H9 (cell line): Measurements from ENCODE around the gene ZNF467. TPM values are rescaled to one million over a fixed set of nuclear protein-coding genes. Genes with fewer than 3 reads are reported as not detected.

Experiments
- DNase-seq: peaks from one replicate; pipeline ENCODE4 v3.0.0-alpha.2; 2017
- H2AFZ ChIP-seq: one replicate; pipeline ENCODE4 v1.6.1; 2013; ENCODE audit warnings: mild to moderate bottlenecking, low read length, control low read depth, moderate library complexity
- H2AK5ac ChIP-seq: 2 replicates; pipeline ENCODE4 v1.6.1; 2013; ENCODE audit warnings: low read length, control low read depth, mixed read lengths; ENCODE audit not compliant: insufficient read length
- H2BK120ac ChIP-seq: one replicate; pipeline ENCODE4 v1.6.1; 2013; ENCODE audit warnings: low read depth, mild to moderate bottlenecking, low read length, control low read depth, inconsistent platforms; ENCODE audit not compliant: poor library complexity, severe bottlenecking
- H2BK12ac ChIP-seq: 2 replicates; pipeline ENCODE4 v1.6.1; 2013; ENCODE audit warnings: low read length, control low read depth, mixed read lengths, low read depth; ENCODE audit not compliant: insufficient read length
- H2BK15ac ChIP-seq: 2 replicates; pipeline ENCODE4 v1.6.1; 2013; ENCODE audit warnings: low read depth, low read length, control low read depth
- H2BK20ac ChIP-seq: one replicate; pipeline ENCODE4 v1.6.1; 2013; ENCODE audit warnings: low read depth, mild to moderate bottlenecking, low read length, control low read depth, inconsistent platforms; ENCODE audit not compliant: poor library complexity, severe bottlenecking
- H2BK5ac ChIP-seq: 2 replicates; pipeline ENCODE4 v1.6.1; 2013; ENCODE audit warnings: low read length, control low read depth, mixed read lengths; ENCODE audit not compliant: insufficient read length
- H3K14ac ChIP-seq: 2 replicates; pipeline ENCODE4 v1.6.1; 2013; ENCODE audit warnings: low read length, control low read depth; ENCODE audit not compliant: insufficient read depth
- H3K18ac ChIP-seq: 2 replicates; pipeline ENCODE4 v1.6.1; 2013; ENCODE audit warnings: low read depth, mild to moderate bottlenecking, mixed read lengths, low read length, control low read depth; ENCODE audit not compliant: insufficient read length
- H3K23ac ChIP-seq: 2 replicates; pipeline ENCODE4 v1.6.1; 2013; ENCODE audit warnings: low read length, control low read depth, mixed read lengths, low read depth; ENCODE audit not compliant: insufficient read length
- H3K23me2 ChIP-seq: 2 replicates; pipeline ENCODE4 v1.6.1; 2013; ENCODE audit warnings: low read depth, mild to moderate bottlenecking, mixed read lengths, low read length, control low read depth; ENCODE audit not compliant: insufficient read length, poor library complexity, severe bottlenecking
- H3K27ac ChIP-seq: 2 replicates; pipeline ENCODE4 v1.5.1; 2013; ENCODE audit warnings: low read length, control low read depth, mixed read lengths, low read depth; ENCODE audit not compliant: insufficient read length
- H3K27me3 ChIP-seq: 2 replicates; pipeline ENCODE4 v1.6.1; 2013; ENCODE audit warnings: low read length, control low read depth, inconsistent platforms; ENCODE audit not compliant: insufficient read depth
- H3K4ac ChIP-seq: 2 replicates; pipeline ENCODE4 v1.6.1; 2013; ENCODE audit warnings: low read depth, mild to moderate bottlenecking, control low read depth, inconsistent platforms, low read length, moderate library complexity
- H3K4me1 ChIP-seq: 2 replicates; pipeline ENCODE4 v1.6.1; 2013; ENCODE audit warnings: low read length, control low read depth, inconsistent platforms; ENCODE audit not compliant: insufficient read depth
- H3K4me2 ChIP-seq: 2 replicates; pipeline ENCODE4 v1.6.1; 2013; ENCODE audit warnings: low read length, control low read depth, mixed read lengths; ENCODE audit not compliant: insufficient read length, insufficient read depth
- H3K56ac ChIP-seq: 2 replicates; pipeline ENCODE4 v1.6.1; 2013; ENCODE audit warnings: low read depth, mild to moderate bottlenecking, mixed read lengths, low read length, control low read depth; ENCODE audit not compliant: insufficient read length
- H3K79me1 ChIP-seq: 2 replicates; pipeline ENCODE4 v1.6.1; 2013; ENCODE audit warnings: low read depth, mild to moderate bottlenecking, moderate library complexity, low read length, control low read depth, inconsistent platforms; ENCODE audit not compliant: insufficient read depth, poor library complexity, severe bottlenecking
- H3K79me2 ChIP-seq: 2 replicates; pipeline ENCODE4 v1.6.1; 2013; ENCODE audit warnings: low read length, control low read depth, inconsistent platforms; ENCODE audit not compliant: insufficient read depth
- H3K9ac ChIP-seq: 2 replicates; pipeline ENCODE4 v1.6.1; 2013; ENCODE audit warnings: low read length, control low read depth, mixed read lengths; ENCODE audit not compliant: insufficient read length; ENCODE audit errors: extremely low read depth
- H3K9me3 ChIP-seq: one replicate; pipeline ENCODE4 v1.6.1; 2013; ENCODE audit warnings: low read depth, low read length, inconsistent platforms; ENCODE audit not compliant: control insufficient read depth
- H3T11ph ChIP-seq: one replicate; pipeline ENCODE4 v1.6.1; 2013; ENCODE audit warnings: mild to moderate bottlenecking, low read length, control low read depth, inconsistent platforms
- H4K20me1 ChIP-seq: one replicate; pipeline ENCODE4 v1.6.1; 2013; ENCODE audit not compliant: control insufficient read depth, insufficient read length, insufficient read depth
- H4K5ac ChIP-seq: 2 replicates; pipeline ENCODE4 v1.6.1; 2013; ENCODE audit warnings: low read depth, mild to moderate bottlenecking, mixed read lengths, low read length, control low read depth; ENCODE audit not compliant: insufficient read length
- H4K8ac ChIP-seq: replicated peaks from 2 replicates; pipeline ENCODE4 v1.6.1; 2013; ENCODE audit warnings: low read length, control low read depth, mixed read lengths, low read depth; ENCODE audit not compliant: insufficient read length
- H4K91ac ChIP-seq: 2 replicates; pipeline ENCODE4 v1.6.1; 2013; ENCODE audit warnings: low read depth, mild to moderate bottlenecking, moderate library complexity, mixed read lengths, low read length, control low read depth; ENCODE audit not compliant: insufficient read length
- H3K27ac Mint-ChIP-seq, 3 experiments: 2 replicates in 2 of 3; 3 replicates in 1 of 3; pipeline ENCODE4 v1.8.0; 2020 to 2021; ENCODE audit warnings: mixed read lengths in 3 of 3, mild to moderate bottlenecking in 1 of 3, moderate library complexity in 1 of 3
- H3K27me3 Mint-ChIP-seq: 2 replicates; pipeline ENCODE4 v1.8.0; 2021; ENCODE audit warnings: low read depth, mild to moderate bottlenecking, moderate library complexity, mixed read lengths
- H3K36me3 Mint-ChIP-seq, 3 experiments: 2 replicates in 2 of 3; 3 replicates in 1 of 3; pipeline ENCODE4 v1.8.0; 2020 to 2021; ENCODE audit warnings: low read depth in 3 of 3, mixed read lengths in 3 of 3; ENCODE audit not compliant: insufficient read depth in 1 of 3
- H3K4me1 Mint-ChIP-seq, 2 experiments: 2 replicates each; pipeline ENCODE4 v1.8.0; 2020; ENCODE audit warnings: mixed read lengths in 2 of 2
- H3K4me3 Mint-ChIP-seq, 2 experiments: 2 replicates in 1 of 2; 3 replicates in 1 of 2; pipeline ENCODE4 v1.8.0; 2020 to 2021; ENCODE audit warnings: mild to moderate bottlenecking in 2 of 2, mixed read lengths in 2 of 2, moderate library complexity in 1 of 2
- H3K9me3 Mint-ChIP-seq, 2 experiments: 2 replicates in 1 of 2; 3 replicates in 1 of 2; pipeline ENCODE4 v1.8.0; 2020; ENCODE audit warnings: mild to moderate bottlenecking in 2 of 2, mixed read lengths in 2 of 2, moderate library complexity in 1 of 2
- CTCF ChIP-seq: fragments of 200-600 bp; sonication (generic); conservative IDR thresholded peaks from 3 replicates; pipeline ENCODE4 v1.8.0; 2021; ENCODE audit warnings: antibody characterized with exemption, mild to moderate bottlenecking
- WGBS: extraction: QIAGEN DNeasy Blood & Tissue Kit; methylation state at CpG from one replicate; pipeline ENCODE4 v1.1.7; 2013; ENCODE audit warnings: missing lambda C conversion rate, low lambda C conversion rate, mixed read lengths; ENCODE audit not compliant: insufficient read length; ENCODE audit errors: extremely low coverage; 5-methylcytosine and 5-hydroxymethylcytosine counted together
- total RNA-seq: library from RNA; stranded (reverse); gene quantifications from 2 replicates; pipeline ENCODE4 v1.2.1, GENCODE V29; 2021

The ZNF467 gene
- total RNA-seq, 1 experiment from 2014 or later: 0.31 TPM

- peak overlapping the region in 1 of 2 experiments; percentile 33; a peak in 2 of 5 replicates for H3K4me3 Mint-ChIP-seq
- no peak overlapping the region for H3K4ac ChIP-seq
- no peaks in the 10 kb centered on the region; a peak in 1 of 7 replicates for H3K36me3 Mint-ChIP-seq
- H3K14ac ChIP-seq: no peak overlapping the region
- no peak overlapping the region for H3K23ac ChIP-seq
- H3K23me2 ChIP-seq: peaks cover 10% of the 10 kb centered on the region
- WGBS: no CpG with 5 or more reads among the region's 22 CpGs
- H2BK5ac ChIP-seq: no peak overlapping the region
- H3K4me1 Mint-ChIP-seq: peaks cover 22 to 25% of the 10 kb centered on the region in 2 experiments
- H3K79me2 ChIP-seq: no peaks in the 10 kb centered on the region
- H2BK12ac ChIP-seq: no peak overlapping the region
- no peaks in the 10 kb centered on the region for H3K79me1 ChIP-seq
- no peak overlapping the region for H3K27ac Mint-ChIP-seq
- DNase-seq: no peak
- H4K8ac ChIP-seq: no peak overlapping the region
- H3K27ac ChIP-seq: no peak overlapping the region
- no peaks in the 10 kb centered on the region for H4K20me1 ChIP-seq
- no peak overlapping the region for H3K4me2 ChIP-seq
- no peak overlapping the region for H2AK5ac ChIP-seq
- H3K27me3 Mint-ChIP-seq: peaks cover 100% of the 10 kb centered on the region
- no peak overlapping the region for H3K18ac ChIP-seq
- H2BK20ac ChIP-seq: no peak overlapping the region
- no peaks in the 10 kb centered on the region for H3K9me3 ChIP-seq
- H3K56ac ChIP-seq: no peak overlapping the region
- H2BK120ac ChIP-seq: no peak overlapping the region
- no peak overlapping the region for H2BK15ac ChIP-seq
- TF ChIP-seq CTCF: no peak
- peaks cover 2% of the 10 kb centered on the region; the same call in 1 of the 2 replicates for H3K4me1 ChIP-seq
- H2AFZ ChIP-seq: no peak overlapping the region
- H3K27me3 ChIP-seq: peaks cover 67% of the 10 kb centered on the region
- H3K9me3 Mint-ChIP-seq: no peaks in the 10 kb centered on the region; a peak in 1 of 5 replicates
- H4K5ac ChIP-seq: no peak overlapping the region
- no peak overlapping the region for H4K91ac ChIP-seq
- H3T11ph ChIP-seq: no peak overlapping the region
- no peak overlapping the region for H3K9ac ChIP-seq
Observed at GRCh38 chr7:149763563-149764240, 9.7 kb downstream of the ZNF467 start.
